GM12801 (cell line): ENCODE results near the gene ENTHD1.

Experiments
- CTCF ChIP-seq: IDR thresholded peaks from one replicate; pipeline ENCODE4 v1.5.1; 2011; ENCODE audit warnings: control low read depth; ENCODE audit not compliant: insufficient read length; ENCODE audit errors: extremely low read depth

Gene ENTHD1

GRCh38 chr22:39731881-39732555 is 161.5 kb downstream of the ENTHD1 start:
- no peak for TF ChIP-seq CTCF

GRCh38 chr22:39731481-39731880 is 162.1 kb downstream of the ENTHD1 start:
- TF ChIP-seq CTCF = no peak

- no peak for TF ChIP-seq CTCF
These were observed 164.2 kb downstream of the ENTHD1 start for GRCh38 chr22:39729141-39729934.

GRCh38 chr22:39728236-39728860 is 165.2 kb downstream of the ENTHD1 start:
- TF ChIP-seq CTCF = no peak

- no peak for TF ChIP-seq CTCF
These were observed 166.0 kb downstream of the ENTHD1 start for GRCh38 chr22:39727541-39727940.

- no peak for TF ChIP-seq CTCF
These were observed 168.1 kb downstream of the ENTHD1 start for GRCh38 chr22:39725351-39726035.

- TF ChIP-seq CTCF = no peak
These were observed 168.7 kb downstream of the ENTHD1 start for GRCh38 chr22:39724857-39725256.
